Activated CD4-positive, CD25-positive, alpha-beta regulatory T cell treated with anti-CD3 and anti-CD28 coated beads, Interleukin-2, amount 50 U/mL, for 24 hours (primary cell): ENCODE results near the gene MBD4.
"Not testable (repeated sequence)": the region's sequence is repeated elsewhere in the genome, so short reads cannot be mapped to it uniquely, and the experiment has no call there.

Experiments
- ATAC-seq, 2 donors: fragments of 150-1000 bp; cut with Tn5 transposase; one replicate each; pipeline ENCODE4 v1.10.0; 2021; ENCODE audit warnings: mild to moderate bottlenecking in 1 of 2, moderate library complexity in 1 of 2

Gene MBD4

DNA sequence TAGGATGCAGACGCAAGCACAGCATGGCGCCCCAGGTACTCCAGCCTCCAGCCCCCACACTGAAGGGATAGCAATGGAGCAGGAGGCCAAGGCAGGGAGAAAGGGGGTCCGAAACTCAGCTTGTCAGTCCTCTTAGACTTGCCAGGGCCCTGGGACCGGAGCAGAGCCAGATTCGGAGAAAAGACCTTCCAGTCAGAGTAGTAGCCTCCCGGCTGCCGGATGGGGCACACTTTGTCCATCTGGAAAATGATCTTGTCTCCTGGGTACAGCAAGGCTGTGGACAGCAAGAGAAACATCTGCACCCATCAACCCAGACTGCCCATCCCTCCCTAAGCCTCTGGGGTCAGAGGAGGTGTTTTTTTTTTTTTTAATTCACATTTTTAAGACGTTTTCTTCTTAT lies 35.6 kb downstream of the MBD4 start:
- no peak for ATAC-seq

GRCh38 chr3:129403450-129403849 lies 36.3 kb downstream of the MBD4 start:
- no peak for ATAC-seq

- no peak for ATAC-seq
These were observed 37.1 kb downstream of the MBD4 start for GRCh38 chr3:129402616-129403015.

DNA sequence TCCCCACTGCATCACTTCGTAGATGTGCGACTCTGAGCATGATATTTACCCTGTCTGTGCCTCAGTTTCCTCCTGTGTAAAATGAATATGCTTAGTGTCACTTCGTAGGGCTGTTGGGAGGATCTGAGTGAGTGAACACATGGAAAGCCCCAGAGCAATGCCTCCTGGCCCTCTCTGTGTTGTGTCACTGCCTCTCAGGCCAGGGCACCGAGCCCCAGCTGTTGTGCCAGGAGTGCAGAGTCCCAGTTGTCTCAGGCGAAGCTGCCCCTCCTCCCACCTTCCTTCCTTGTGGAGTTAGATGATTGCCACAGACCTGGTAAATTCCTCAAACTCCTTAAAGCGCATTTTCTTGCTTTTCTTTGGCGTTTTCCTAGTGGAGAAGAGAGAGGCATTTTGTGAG lies 37.5 kb downstream of the MBD4 start:
- no peak for ATAC-seq

DNA sequence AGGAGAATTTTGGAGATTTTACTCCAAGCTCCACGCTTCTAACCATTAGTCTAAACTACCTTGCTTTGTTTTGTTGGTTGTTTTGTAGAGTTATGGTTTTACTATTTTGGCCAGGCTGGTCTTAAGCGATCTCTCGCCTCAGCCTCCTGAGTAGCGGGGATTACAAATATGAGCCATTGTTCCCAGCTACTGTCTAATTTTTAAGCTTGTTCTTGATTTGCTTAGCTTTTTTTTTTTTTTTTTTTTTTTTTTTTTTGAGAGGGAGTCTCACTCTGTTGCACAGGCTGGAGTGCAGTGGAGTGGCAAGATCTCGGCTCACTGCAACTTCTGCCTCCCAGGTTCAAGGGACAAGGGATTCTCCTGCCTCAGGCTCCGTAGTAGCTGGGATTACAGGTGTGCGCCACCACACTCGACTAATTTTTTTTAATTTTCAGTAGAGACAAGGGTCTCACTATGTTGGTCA lies 39.8 kb downstream of the MBD4 start:
- peak; percentile 8 to 39 for ATAC-seq

DNA sequence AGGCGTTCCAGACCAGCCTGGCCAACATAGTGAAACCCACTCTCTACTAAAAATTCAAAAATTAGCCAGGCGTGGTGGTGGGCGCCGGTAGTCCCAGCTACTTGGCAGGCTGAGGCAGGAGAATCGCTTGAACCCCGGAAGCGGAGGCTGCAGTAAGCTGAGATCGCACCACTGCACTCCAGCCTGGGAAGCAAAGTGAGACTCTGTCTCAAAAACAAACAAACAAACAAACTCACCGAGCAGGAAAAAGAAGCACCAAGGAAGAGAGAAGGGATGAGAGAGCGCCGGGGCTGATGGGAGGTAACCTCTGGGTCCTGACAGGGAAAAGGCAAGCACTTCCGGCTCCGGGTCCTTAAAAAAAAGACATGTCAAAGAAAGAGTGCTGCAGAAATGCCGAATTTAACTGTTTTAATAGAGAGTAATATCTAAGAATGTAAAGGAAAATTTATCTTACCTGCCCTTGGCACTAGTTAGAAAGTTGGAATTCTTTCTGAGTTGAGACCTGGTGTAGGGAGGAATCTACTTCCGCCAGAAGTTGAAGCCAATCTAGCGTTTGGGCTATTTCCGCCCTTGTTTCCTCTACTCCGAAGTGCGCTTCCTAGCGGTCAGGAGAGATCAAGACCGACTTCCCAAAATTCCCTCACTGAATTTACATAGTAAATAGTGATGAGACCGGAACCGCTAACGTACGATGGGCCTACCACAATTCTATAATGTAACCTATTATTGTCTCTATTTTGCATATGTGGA lies 40.4 kb downstream of the MBD4 start:
- peak; percentile 81 to 86 for ATAC-seq

DNA sequence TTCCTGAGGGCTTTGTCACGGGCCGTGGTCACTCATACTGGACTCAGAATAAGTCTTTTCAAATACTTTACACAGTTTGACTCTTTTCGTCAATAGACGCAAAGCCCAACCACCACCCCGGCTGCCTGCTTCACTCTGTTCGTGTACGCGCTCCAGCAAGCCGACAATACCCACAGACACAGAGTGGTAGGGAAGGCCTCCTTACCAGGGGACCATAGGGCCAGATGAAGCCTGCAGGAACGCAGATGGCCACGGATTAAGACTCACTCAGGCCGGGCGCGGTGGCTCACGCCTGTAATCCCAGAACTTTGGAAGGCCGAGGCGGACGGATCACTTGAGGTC lies 41.0 kb downstream of the MBD4 start:
- ATAC-seq: peak; percentile 14 to 30

DNA sequence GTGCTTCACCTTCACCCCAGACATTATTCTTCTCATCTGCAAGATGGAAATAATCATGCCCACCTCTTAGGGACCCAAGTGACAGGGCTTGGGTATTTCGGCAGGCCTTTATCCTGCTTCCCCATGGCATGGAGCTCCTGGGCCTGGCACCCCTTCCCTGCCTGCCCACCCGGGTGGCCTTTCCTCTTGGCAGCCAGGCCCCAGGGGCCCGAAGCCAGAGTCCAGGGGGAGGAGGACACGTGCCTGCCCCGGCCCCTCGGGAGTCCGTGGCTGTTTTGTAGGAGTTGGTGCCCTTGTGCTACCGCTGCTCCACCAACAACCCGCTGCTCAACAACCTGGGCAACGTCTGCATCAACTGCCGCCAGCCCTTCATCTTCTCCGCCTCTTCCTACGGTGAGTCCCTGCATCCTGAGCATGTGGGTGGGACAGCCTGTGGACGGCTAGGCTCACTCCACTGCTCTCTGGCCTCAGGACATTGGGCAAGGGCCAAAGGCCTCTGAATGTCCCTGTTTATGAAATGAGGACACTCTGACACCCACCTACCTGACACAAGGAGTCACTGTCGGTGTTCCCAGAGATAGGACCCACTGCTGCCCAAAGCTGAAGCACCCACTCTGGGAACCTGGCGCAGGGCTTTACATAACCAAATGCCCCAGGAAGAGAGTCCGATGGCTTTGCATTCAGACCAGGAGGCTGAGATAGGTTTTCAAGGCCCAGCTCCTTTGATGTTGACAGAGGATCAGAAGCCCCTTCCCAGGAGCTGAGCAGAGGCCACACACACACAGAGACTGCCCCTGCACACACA lies 45.8 kb downstream of the MBD4 start:
- ATAC-seq: not testable (repeated sequence)

- ATAC-seq: no peak
These were observed 46.5 kb downstream of the MBD4 start for GRCh38 chr3:129393271-129393670.

GRCh38 chr3:129392106-129392887 lies 47.5 kb downstream of the MBD4 start:
- ATAC-seq: not testable (repeated sequence)

- ATAC-seq: not testable (repeated sequence)
These were observed 48.2 kb downstream of the MBD4 start for GRCh38 chr3:129391583-129391982.

DNA sequence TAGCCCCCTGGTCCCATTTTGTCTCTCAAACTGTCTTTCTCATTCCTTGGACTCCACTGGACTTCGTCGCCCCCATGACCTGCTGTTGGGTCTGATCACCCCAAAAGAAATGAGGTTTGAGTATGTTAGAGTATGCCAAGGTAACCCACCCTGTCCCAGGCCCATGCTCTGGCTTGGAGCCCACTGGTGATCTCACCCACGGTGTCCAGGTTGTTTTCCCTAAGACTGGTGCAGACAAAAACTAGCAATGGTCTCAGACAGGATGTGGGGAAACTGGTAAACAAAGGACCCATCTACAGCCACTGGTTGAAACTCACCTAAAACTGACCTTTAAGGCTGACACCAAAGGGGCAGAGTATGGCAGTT lies 50.2 kb downstream of the MBD4 start:
- no peak for ATAC-seq

DNA sequence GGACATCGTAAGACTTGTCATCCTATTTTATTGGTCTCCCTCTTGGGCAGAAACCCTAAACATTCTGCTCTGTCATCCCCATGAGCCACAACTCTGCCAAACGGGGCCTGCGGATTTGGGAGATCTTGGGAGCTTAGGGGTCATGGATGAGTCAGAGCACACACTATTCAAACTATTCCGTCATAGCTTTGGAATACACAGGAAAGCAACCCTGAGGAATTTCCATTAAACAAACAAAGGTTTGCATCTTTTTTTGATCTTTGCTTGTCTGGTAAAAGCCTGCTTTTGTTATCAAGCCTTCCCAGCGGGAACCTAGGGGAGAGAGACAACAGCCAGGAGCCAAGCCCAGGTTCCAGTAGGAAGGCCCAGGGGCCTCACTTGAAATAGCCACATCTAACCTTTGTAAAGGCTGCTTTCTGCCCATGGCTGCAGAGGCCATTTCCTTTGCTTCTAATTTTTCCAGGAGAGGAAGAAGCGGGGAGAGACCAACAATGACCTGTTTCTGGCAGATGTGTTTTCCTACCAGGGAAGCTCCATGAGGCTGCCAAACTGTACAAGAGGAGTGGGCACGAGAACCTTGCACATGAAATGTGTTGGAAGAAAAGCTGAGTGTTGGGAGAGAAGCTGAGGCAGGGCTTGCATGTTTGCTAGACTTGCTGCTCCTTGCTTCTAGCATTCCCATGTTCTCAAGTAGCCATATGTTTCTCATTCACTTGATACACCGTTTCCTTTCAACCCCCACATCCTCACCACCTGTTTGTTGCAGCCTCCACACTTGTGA lies 50.8 kb downstream of the MBD4 start:
- ATAC-seq: not testable (repeated sequence)

DNA sequence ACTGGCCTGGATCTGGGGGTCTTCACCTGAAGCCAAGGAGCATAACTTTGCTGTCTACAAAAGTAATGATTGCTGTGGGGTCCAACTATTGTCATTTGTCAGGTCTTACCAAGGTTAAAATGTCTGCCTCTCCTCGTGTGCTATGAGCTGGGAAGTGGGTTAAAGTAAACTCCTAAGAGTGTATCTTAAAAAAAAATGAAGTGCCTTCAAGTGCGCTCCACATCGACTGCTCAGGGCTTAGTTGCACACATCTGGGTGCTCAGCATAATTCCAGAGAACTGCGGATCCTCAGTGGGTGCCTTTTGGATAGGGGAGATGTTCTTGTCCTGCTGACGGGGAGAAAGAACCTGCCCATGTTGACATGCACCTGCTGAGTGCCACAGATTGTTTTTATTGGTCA lies 52.3 kb downstream of the MBD4 start:
- ATAC-seq: no peak

GRCh38 chr3:129386984-129387383 lies 52.8 kb downstream of the MBD4 start:
- no peak for ATAC-seq

GRCh38 chr3:129385507-129385906 lies 54.2 kb downstream of the MBD4 start:
- not testable (repeated sequence) for ATAC-seq

- ATAC-seq: no peak
These were observed 55.0 kb downstream of the MBD4 start for GRCh38 chr3:129384594-129385323.

DNA sequence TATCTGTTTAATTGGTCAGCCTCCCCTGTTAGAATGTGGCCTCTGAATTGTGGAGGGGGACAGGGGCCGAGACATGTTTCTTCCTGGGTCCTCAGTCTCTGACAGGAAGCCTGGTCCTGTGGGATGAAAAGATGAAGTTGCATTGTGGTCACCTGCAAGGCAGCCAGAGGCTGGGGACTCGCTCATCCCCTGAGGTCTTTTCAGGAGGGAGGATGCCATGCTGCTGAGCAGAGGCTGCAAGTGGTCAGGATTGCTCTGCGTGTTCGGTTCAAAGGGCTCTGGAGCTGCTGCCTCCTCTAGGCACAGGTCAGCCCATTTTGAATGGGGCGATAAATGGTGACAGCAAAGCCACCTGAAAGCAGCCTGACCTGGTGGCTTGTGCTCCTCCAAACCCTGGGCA lies 55.6 kb downstream of the MBD4 start:
- not testable (repeated sequence) for ATAC-seq

DNA sequence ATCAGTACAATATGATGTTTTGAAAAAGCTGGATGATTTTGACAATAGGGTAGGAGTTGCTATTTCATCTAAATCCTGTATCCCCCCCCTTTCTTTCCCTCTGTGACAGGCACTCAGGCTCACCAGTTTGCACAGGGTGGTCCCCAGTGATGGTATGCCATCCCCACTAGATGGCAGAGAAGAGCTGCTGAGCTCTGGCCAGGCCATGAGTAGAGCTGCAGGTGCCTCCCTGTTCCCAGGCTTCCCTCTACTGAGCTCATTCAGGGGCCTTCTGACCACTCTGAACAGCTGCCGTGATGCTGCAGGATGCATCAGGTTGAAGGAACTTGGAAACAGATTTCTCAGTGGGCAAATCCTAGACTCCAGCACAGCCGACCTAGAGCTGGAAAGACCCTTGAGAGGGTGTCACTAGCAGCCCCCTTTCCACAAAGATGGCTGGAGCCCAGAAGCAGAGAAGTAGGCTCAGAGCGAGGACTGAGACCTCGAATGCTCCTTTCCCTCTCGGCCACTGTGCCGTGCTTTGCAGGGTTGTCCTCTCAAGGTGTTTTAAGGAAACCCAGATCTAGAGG lies 56.4 kb downstream of the MBD4 start:
- peak; percentile 89 to 94 for ATAC-seq

DNA sequence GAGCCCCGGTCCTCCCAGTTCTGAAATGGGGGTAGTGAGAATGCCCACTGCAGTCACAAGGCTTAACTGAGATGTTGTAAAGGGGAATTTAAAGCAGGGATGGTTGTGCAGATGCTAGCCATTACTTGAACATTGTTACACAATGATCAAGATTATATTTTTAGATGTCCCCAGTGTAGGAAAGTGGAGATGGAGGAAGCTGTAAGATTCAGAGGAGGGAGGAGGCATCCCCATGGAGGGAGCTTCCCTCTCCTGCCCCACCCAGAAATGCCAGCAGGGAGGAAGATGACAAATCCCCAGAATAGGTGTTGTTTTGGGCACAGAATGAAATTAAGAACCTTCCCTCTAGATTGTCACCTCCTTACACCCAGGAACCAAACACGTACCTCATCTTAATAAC lies 57.4 kb downstream of the MBD4 start:
- ATAC-seq: no peak
